ENCODE data around the gene WIPI1. TPM values are rescaled to one million over a fixed set of nuclear protein-coding genes. Genes with fewer than 3 reads are reported as not detected.

Gene WIPI1
- total and polyA plus RNA-seq, 10 of the 15 experiments (the other 5 are each of a cell fraction or from before 2014, with no cell fraction given), result 6.5 to 44.5 (median 26.2) TPM

GRCh38 chr17:68425979-68426378 is 31.3 kb downstream of the WIPI1 start:
- in situ Hi-C loops (cut with MboI) (no loop called here), intact Hi-C loops (cut with micrococcal nuclease; ENCODE audit: unreplicated experiment) (no loop called here)
- RAD21 ChIA-PET (ENCODE audit: unreplicated experiment), result no interaction called here
- H3K4me1 ChIP-seq (ENCODE audit: control insufficient read depth, insufficient read depth, low read length), result no peaks in the 10 kb centered on the region
- no peak overlapping the region for H3K4me3 ChIP-seq
- SMC1A ChIA-PET (ENCODE audit: uncharacterized antibody, unreplicated experiment), result no interaction called here
- 94% methylated on average over 11 of the region's 12 CpGs for WGBS (ENCODE audit: insufficient coverage, insufficient replicate concordance, low lambda C conversion rate, missing lambda C conversion rate)
- H3K9ac ChIP-seq (ENCODE audit: control insufficient read depth, insufficient read depth, low read length), result no peak overlapping the region
- DNase-seq (ENCODE audit: low read depth, low spot score) (no peak), ATAC-seq (no peak), FAIRE-seq (no peak)
- H2AFZ ChIP-seq (ENCODE audit: control insufficient read depth, low read depth, low read length), result no peak overlapping the region
- H3K79me2 ChIP-seq (ENCODE audit: control insufficient read depth, insufficient read depth, low read length), result no peaks in the 10 kb centered on the region
- no peaks in the 10 kb centered on the region for H3K9me3 ChIP-seq (replicated peaks; ENCODE audit: control insufficient read depth, insufficient read depth, low read length)
- POLR2A ChIA-PET, result no interaction called here
- BruUV-seq (replicated peaks), result no TSS peak
- H3K27ac ChIP-seq (ENCODE audit: control insufficient read depth, insufficient read depth), result no peak overlapping the region
- H3K36me3 ChIP-seq (ENCODE audit: control insufficient read depth in 2 of 2, insufficient read depth in 2 of 2, low read length in 1 of 2), result peaks cover 5 to 9% of the 10 kb centered on the region in 2 experiments; a peak in 3 of 4 replicates
- TF ChIP-seq CBFB (IDR thresholded peaks at IDR 0.05; ENCODE audit: low read depth) (no peak), BCL11A (IDR thresholded peaks at IDR 0.05; ENCODE audit: low read depth, low read length) (no peak), NR2F1 (conservative IDR thresholded peaks at IDR 0.05) (no peak), STAT1 (conservative IDR thresholded peaks at IDR 0.05) (no peak), RAD51 (IDR thresholded peaks at IDR 0.05) (no peak), CHD1 (IDR thresholded peaks at IDR 0.05; ENCODE audit: low read depth, low read length) (no peak), FOS (IDR thresholded peaks at IDR 0.05; ENCODE audit: borderline replicate concordance, extremely low read depth, insufficient read length) (no peak), POU2F2 (IDR thresholded peaks at IDR 0.05; ENCODE audit: borderline replicate concordance, low read depth, low read length) (no peak), IKZF2 (IDR thresholded peaks at IDR 0.05) (no peak), HDGF (IDR thresholded peaks at IDR 0.05) (no peak)
- H3K27me3 ChIP-seq (replicated peaks in 1 of 2; ENCODE audit: control insufficient read depth in 2 of 2, insufficient read depth in 2 of 2, low read length in 1 of 2), result no peaks in the 10 kb centered on the region
- H3K4me2 ChIP-seq (ENCODE audit: control insufficient read depth, insufficient read depth), result no peak overlapping the region
- no peaks in the 10 kb centered on the region for H4K20me1 ChIP-seq (ENCODE audit: control insufficient read depth, insufficient read depth)
- CTCF ChIA-PET, result interaction anchor here (1.2 to 3.1 kb wide), 2 partner anchors 11 kb away, joined by 3 to 11 read pairs; no protein-coding TSS in a partner anchor

- Histone ChIP-seq H3K9ac (ENCODE audit: control insufficient read depth, insufficient read depth, low read length) (no peak overlapping the region), H3K4me1 (ENCODE audit: control insufficient read depth, insufficient read depth, low read length) (no peaks in the 10 kb centered on the region), H3K36me3 (ENCODE audit: control insufficient read depth in 2 of 2, insufficient read depth in 2 of 2, low read length in 1 of 2) (peaks cover 3 to 5% of the 10 kb centered on the region in 2 experiments; a peak in 3 of 4 replicates), H3K4me3 (no peak overlapping the region), H4K20me1 (ENCODE audit: control insufficient read depth, insufficient read depth) (no peaks in the 10 kb centered on the region), H3K27me3 (replicated peaks in 1 of 2; ENCODE audit: control insufficient read depth in 2 of 2, insufficient read depth in 2 of 2, low read length in 1 of 2) (no peaks in the 10 kb centered on the region), H3K4me2 (ENCODE audit: control insufficient read depth, insufficient read depth) (no peak overlapping the region), H3K9me3 (replicated peaks; ENCODE audit: control insufficient read depth, insufficient read depth, low read length) (no peaks in the 10 kb centered on the region), H2AFZ (ENCODE audit: control insufficient read depth, low read depth, low read length) (no peak overlapping the region), H3K27ac (ENCODE audit: control insufficient read depth, insufficient read depth) (no peak overlapping the region), H3K79me2 (ENCODE audit: control insufficient read depth, insufficient read depth, low read length) (no peaks in the 10 kb centered on the region)
- in situ Hi-C loops (cut with MboI) (no loop called here), intact Hi-C loops (cut with micrococcal nuclease; ENCODE audit: unreplicated experiment) (no loop called here)
- ChIA-PET RAD21 (ENCODE audit: unreplicated experiment) (no interaction called here), SMC1A (ENCODE audit: uncharacterized antibody, unreplicated experiment) (no interaction called here), POLR2A (no interaction called here), CTCF (interaction anchor here (0.6 to 3.1 kb wide), 2 partner anchors 12 to 38 kb away, joined by 3 to 11 read pairs; no protein-coding TSS in a partner anchor)
- WGBS (ENCODE audit: insufficient coverage, insufficient replicate concordance, low lambda C conversion rate, missing lambda C conversion rate), result 75% methylated on average over 6 of the region's 6 CpGs
- no peak for ATAC-seq
- DNase-seq (ENCODE audit: low read depth, low spot score), result no peak
- no TSS peak for BruUV-seq (replicated peaks)
- no peak for FAIRE-seq
- TF ChIP-seq LARP7 (IDR thresholded peaks at IDR 0.05) (no peak), MEF2B (IDR thresholded peaks at IDR 0.05; ENCODE audit: partially characterized antibody, poor library complexity, severe bottlenecking) (no peak), SUZ12 (IDR thresholded peaks at IDR 0.05; ENCODE audit: unreplicated experiment) (no peak), PML (IDR thresholded peaks at IDR 0.05; ENCODE audit: low read length) (no peak), PKNOX1 (IDR thresholded peaks at IDR 0.05) (no peak), HCFC1 (IDR thresholded peaks at IDR 0.05; ENCODE audit: low read length) (no peak), NBN (IDR thresholded peaks at IDR 0.05) (no peak), E2F4 (IDR thresholded peaks at IDR 0.05; ENCODE audit: low read depth, low read length) (no peak), GATAD2B (conservative IDR thresholded peaks at IDR 0.05; ENCODE audit: low read depth) (no peak), ATF3 (IDR thresholded peaks at IDR 0.05; ENCODE audit: borderline replicate concordance, extremely low read depth, low read depth, low read length) (no peak)
These were observed 32.4 kb downstream of the WIPI1 start for GRCh38 chr17:68424861-68425260.
